Measurements from ENCODE around the gene NKIRAS2. TPM values are rescaled to one million over a fixed set of nuclear protein-coding genes. Genes with fewer than 3 reads are reported as not detected.
A peak's percentile ranks its signal among the peaks of the same experiment; 100 is the strongest.

Gene NKIRAS2
- total and polyA plus RNA-seq, 4 donors, result 16.4 to 20.7 (median 17.4) TPM

GRCh38 chr17:41972571-41973407 is 47.1 kb upstream of the NKIRAS2 start (continued):
- peak; percentile 43 to 74 for TF ChIP-seq GABPA (IDR thresholded peaks at IDR 0.05 in 1 of 2, conservative IDR thresholded peaks at IDR 0.05 in 1 of 2)
- no peak for TF ChIP-seq EGR1 (IDR thresholded peaks at IDR 0.05; ENCODE audit: low read depth in 2 of 2)
- peak; percentile 40 for TF ChIP-seq FOXA2 (IDR thresholded peaks at IDR 0.05)
- no peak for TF ChIP-seq ZBTB33 (IDR thresholded peaks at IDR 0.05)
- TF ChIP-seq SP1 (IDR thresholded peaks at IDR 0.05), result peak; percentile 43

GRCh38 chr17:41973408-41973811 is 46.5 kb upstream of the NKIRAS2 start:
- Histone ChIP-seq H3K9ac (ENCODE audit: low read depth in 1 of 2, low read length in 2 of 2) (no peak overlapping the region), H3K4me1 (ENCODE audit: control insufficient read depth in 4 of 4, insufficient read depth in 4 of 4, low read length in 3 of 4) (peaks cover 11 to 55% (median 34%) of the 10 kb centered on the region in 4 donors), H3K27ac (ENCODE audit: low read depth in 1 of 2, low read length in 2 of 2) (peak overlapping the region; percentile 40 to 67), H3K36me3 (ENCODE audit: control insufficient read depth in 4 of 4, insufficient read depth in 3 of 4, low read depth in 1 of 4, low read length in 3 of 4) (peaks cover 12 to 39% (median 32%) of the 10 kb centered on the region in 4 donors), H3K27me3 (ENCODE audit: control insufficient read depth in 4 of 4, insufficient read depth in 4 of 4, low read length in 3 of 4) (no peaks in the 10 kb centered on the region), H3K9me3 (ENCODE audit: control insufficient read depth in 4 of 4, low read length in 3 of 4) (no peaks in the 10 kb centered on the region), H3K4me3 (ENCODE audit: low read depth in 1 of 3, low read length in 3 of 3) (no peak overlapping the region)
- 81% methylated on average over 19 of the region's 19 CpGs for WGBS
- TF ChIP-seq YY1 (IDR thresholded peaks at IDR 0.05) (no peak), SP1 (IDR thresholded peaks at IDR 0.05) (no peak), FOXA1 (IDR thresholded peaks at IDR 0.05) (no peak), ZBTB33 (IDR thresholded peaks at IDR 0.05) (no peak)
- DNase-seq (ENCODE audit: low spot score), result no peak

GRCh38 chr17:41974031-41974430 is 45.9 kb upstream of the NKIRAS2 start:
- no peak overlapping the region for H3K9ac ChIP-seq (ENCODE audit: low read depth in 1 of 2, low read length in 2 of 2)
- TF ChIP-seq HNF4G (IDR thresholded peaks at IDR 0.05), result no peak
- TF ChIP-seq REST (IDR thresholded peaks at IDR 0.05), result no peak
- no peak for TF ChIP-seq JUND (IDR thresholded peaks at IDR 0.05)
- TF ChIP-seq FOXA2 (IDR thresholded peaks at IDR 0.05), result no peak
- no peak for TF ChIP-seq MAX (IDR thresholded peaks at IDR 0.05)
- TF ChIP-seq ZBTB33 (IDR thresholded peaks at IDR 0.05), result no peak
- TF ChIP-seq EGR1 (IDR thresholded peaks at IDR 0.05; ENCODE audit: low read depth in 2 of 2), result no peak
- no peak for TF ChIP-seq GABPA (IDR thresholded peaks at IDR 0.05 in 1 of 2, conservative IDR thresholded peaks at IDR 0.05 in 1 of 2)
- TF ChIP-seq NR2F2 (IDR thresholded peaks at IDR 0.05), result no peak
- TF ChIP-seq YY1 (IDR thresholded peaks at IDR 0.05), result no peak
- no peak for TF ChIP-seq TAF1 (conservative IDR thresholded peaks at IDR 0.05)
- peaks cover 11 to 50% (median 31%) of the 10 kb centered on the region in 4 donors for H3K4me1 ChIP-seq (ENCODE audit: control insufficient read depth in 4 of 4, insufficient read depth in 4 of 4, low read length in 3 of 4)
- no peaks in the 10 kb centered on the region for H3K27me3 ChIP-seq (ENCODE audit: control insufficient read depth in 4 of 4, insufficient read depth in 4 of 4, low read length in 3 of 4)
- no peak for DNase-seq (ENCODE audit: low spot score)
- no peak overlapping the region for H3K27ac ChIP-seq (ENCODE audit: low read depth in 1 of 2, low read length in 2 of 2)
- H3K9me3 ChIP-seq (ENCODE audit: control insufficient read depth in 4 of 4, low read length in 3 of 4), result no peaks in the 10 kb centered on the region
- peaks cover 13 to 37% (median 30%) of the 10 kb centered on the region in 4 donors for H3K36me3 ChIP-seq (ENCODE audit: control insufficient read depth in 4 of 4, insufficient read depth in 3 of 4, low read depth in 1 of 4, low read length in 3 of 4)
- no peak overlapping the region for H3K4me3 ChIP-seq (ENCODE audit: low read depth in 1 of 3, low read length in 3 of 3)
- 87% methylated on average over 6 of the region's 6 CpGs for WGBS
